Liver (tissue), 9 donors: ENCODE data around the gene TMEM182. TPM values are rescaled to one million over a fixed set of nuclear protein-coding genes. Genes with fewer than 3 reads are reported as not detected.

Experiments used
- DNase-seq: peaks from one replicate; pipeline ENCODE4 v3.0.0-alpha.2; 2017; ENCODE audit warnings: low spot score
- H3K27ac ChIP-seq, 2 donors: one replicate each; pipeline ENCODE4 v1.7.0; 2013; ENCODE audit warnings: inconsistent platforms in 2 of 2, low read length in 2 of 2, control low read depth in 1 of 2, low read depth in 1 of 2, mild to moderate bottlenecking in 1 of 2
- H3K27me3 ChIP-seq, 4 donors: one replicate each; pipeline versions ENCODE4 v1.6.1 to v1.7.0; 2013; ENCODE audit warnings: low read length in 3 of 4, inconsistent platforms in 1 of 4, mild to moderate bottlenecking in 1 of 4, moderate library complexity in 1 of 4; ENCODE audit not compliant: control insufficient read depth in 4 of 4, insufficient read depth in 4 of 4
- H3K36me3 ChIP-seq, 4 donors: one replicate each; pipeline versions ENCODE4 v1.6.1 to v1.7.0; 2013; ENCODE audit warnings: low read length in 3 of 4, mild to moderate bottlenecking in 3 of 4, low read depth in 1 of 4, moderate library complexity in 1 of 4; ENCODE audit not compliant: control insufficient read depth in 4 of 4, insufficient read depth in 3 of 4
- H3K4me1 ChIP-seq, 4 donors: one replicate each; pipeline versions ENCODE4 v1.6.1 to v1.7.0; 2013; ENCODE audit warnings: low read length in 3 of 4, mild to moderate bottlenecking in 3 of 4, moderate library complexity in 1 of 4; ENCODE audit not compliant: control insufficient read depth in 4 of 4, insufficient read depth in 4 of 4
- H3K4me3 ChIP-seq, 3 donors: one replicate each; pipeline versions ENCODE4 v1.6.1 to v1.7.0; 2013; ENCODE audit warnings: low read length in 3 of 3, control low read depth in 1 of 3, low read depth in 1 of 3, mild to moderate bottlenecking in 1 of 3
- H3K9ac ChIP-seq, 2 donors: one replicate each; pipeline ENCODE4 v1.7.0; 2013; ENCODE audit warnings: low read length in 2 of 2, mild to moderate bottlenecking in 2 of 2, moderate library complexity in 2 of 2, control low read depth in 1 of 2, low read depth in 1 of 2
- H3K9me3 ChIP-seq, 4 donors: one replicate each; pipeline versions ENCODE4 v1.6.1 to v1.7.0; 2013; ENCODE audit warnings: low read length in 3 of 4; ENCODE audit not compliant: control insufficient read depth in 4 of 4
- EGR1 ChIP-seq, 2 donors: IDR thresholded peaks; 2 replicates each; pipeline ENCODE4 v1.6.1; 2016 to 2018; ENCODE audit warnings: antibody characterized with exemption in 2 of 2, low read depth in 2 of 2
- HNF4A ChIP-seq, 2 donors: conservative IDR thresholded peaks; 2 replicates each; pipeline ENCODE4 v1.6.1; 2016; ENCODE audit warnings: antibody characterized with exemption in 2 of 2, mild to moderate bottlenecking in 2 of 2
- JUND ChIP-seq, 2 donors: IDR thresholded peaks; 2 replicates each; pipeline ENCODE4 v1.6.1; 2016; ENCODE audit warnings: antibody characterized with exemption in 2 of 2
- RAD21 ChIP-seq, 2 donors: IDR thresholded peaks; 2 replicates each; pipeline ENCODE4 v1.6.1; 2016; ENCODE audit warnings: antibody characterized with exemption in 2 of 2, mild to moderate bottlenecking in 2 of 2
- RXRA ChIP-seq, 2 donors: IDR thresholded peaks; 2 replicates each; pipeline ENCODE4 v1.6.1; 2017 to 2018; ENCODE audit warnings: antibody characterized with exemption in 2 of 2, mild to moderate bottlenecking in 1 of 2
- WGBS: extraction: QIAGEN DNeasy Blood & Tissue Kit; methylation state at CpG from one replicate; pipeline ENCODE4 v1.1.7; 2013; 5-methylcytosine and 5-hydroxymethylcytosine counted together
- polyA plus RNA-seq, 2 donors: library from polyadenylated mRNA; stranded (reverse) in 1 of 2; unstranded in 1 of 2; fragments of 200-250 nt in 1 of 2; fragments of >200 nt in 1 of 2; fragmentation: Nextera tagmentation in 1 of 2; extraction: Ambion mirVana in 1 of 2; gene quantifications; one replicate each; pipeline versions ENCODE4 v1.2.1 to v1.2.3, GENCODE V29; 2013 to 2015
- total RNA-seq, 2 donors: library from RNA; depleted of rRNA; stranded (reverse); fragments of >200 nt; gene quantifications; one replicate each; pipeline ENCODE4 v1.2.3, GENCODE V29; 2014
- TF ChIP-seq, protein P1 (sequence below): fragments of 150-350 bp; IDR thresholded peaks from 2 replicates; pipeline ENCODE4 v1.5.1; 2017; ENCODE audit warnings: improper control_type of control experiment, low read depth, low read length; ENCODE audit not compliant: missing input control
- TF ChIP-seq, protein P2 (sequence below): IDR thresholded peaks from 2 replicates; pipeline ENCODE4 v1.6.1; 2016; ENCODE audit warnings: antibody characterized with exemption
- TF ChIP-seq, protein P3 (sequence below): IDR thresholded peaks from 2 replicates; pipeline ENCODE4 v1.6.1; 2016; ENCODE audit warnings: antibody characterized with exemption
- donor health status: healthy.
- donor health status: healthy.
- donor health status: healthy.
- donor health status: healthy.
- donor health status: healthy.

TMEM182 gene
- total and polyA plus RNA-seq, 4 donors = 2.8 to 12.5 (median 5.1) TPM

DNA sequence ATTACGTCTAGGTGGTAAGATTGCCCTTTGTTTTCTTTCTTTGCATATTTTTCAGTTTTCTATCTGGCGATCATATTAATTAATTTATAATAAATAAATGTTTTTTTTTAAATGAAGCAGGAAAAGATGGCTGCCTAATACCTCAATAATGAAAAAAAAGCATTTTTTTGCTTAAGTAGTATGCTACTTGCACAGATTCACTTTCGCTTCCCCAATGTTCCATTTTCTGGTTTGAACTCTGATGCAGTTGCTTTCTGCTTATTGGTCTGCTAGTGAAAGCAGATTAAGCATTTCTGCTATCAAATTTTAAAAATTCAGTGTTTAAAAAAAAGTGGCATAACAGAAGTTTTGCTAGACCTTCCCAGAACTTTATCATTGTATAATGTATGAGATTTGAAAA, 11.9 kb upstream of the TMEM182 start:
- Histone ChIP-seq H3K27ac (no peak overlapping the region), H3K36me3 (no peaks in the 10 kb centered on the region), H3K4me3 (no peak overlapping the region), H3K27me3 (no peaks in the 10 kb centered on the region), H3K9ac (no peak overlapping the region), H3K4me1 (peaks cover 1 to 11% (median 10%) of the 10 kb centered on the region in 4 donors), H3K9me3 (no peaks in the 10 kb centered on the region)
- TF ChIP-seq, protein P1, sequence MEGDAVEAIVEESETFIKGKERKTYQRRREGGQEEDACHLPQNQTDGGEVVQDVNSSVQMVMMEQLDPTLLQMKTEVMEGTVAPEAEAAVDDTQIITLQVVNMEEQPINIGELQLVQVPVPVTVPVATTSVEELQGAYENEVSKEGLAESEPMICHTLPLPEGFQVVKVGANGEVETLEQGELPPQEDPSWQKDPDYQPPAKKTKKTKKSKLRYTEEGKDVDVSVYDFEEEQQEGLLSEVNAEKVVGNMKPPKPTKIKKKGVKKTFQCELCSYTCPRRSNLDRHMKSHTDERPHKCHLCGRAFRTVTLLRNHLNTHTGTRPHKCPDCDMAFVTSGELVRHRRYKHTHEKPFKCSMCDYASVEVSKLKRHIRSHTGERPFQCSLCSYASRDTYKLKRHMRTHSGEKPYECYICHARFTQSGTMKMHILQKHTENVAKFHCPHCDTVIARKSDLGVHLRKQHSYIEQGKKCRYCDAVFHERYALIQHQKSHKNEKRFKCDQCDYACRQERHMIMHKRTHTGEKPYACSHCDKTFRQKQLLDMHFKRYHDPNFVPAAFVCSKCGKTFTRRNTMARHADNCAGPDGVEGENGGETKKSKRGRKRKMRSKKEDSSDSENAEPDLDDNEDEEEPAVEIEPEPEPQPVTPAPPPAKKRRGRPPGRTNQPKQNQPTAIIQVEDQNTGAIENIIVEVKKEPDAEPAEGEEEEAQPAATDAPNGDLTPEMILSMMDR = no peak
- TF ChIP-seq JUND (IDR thresholded peaks at IDR 0.05) = no peak
- no peak for DNase-seq
- 87% methylated on average over 3 of the region's 3 CpGs for WGBS

DNA sequence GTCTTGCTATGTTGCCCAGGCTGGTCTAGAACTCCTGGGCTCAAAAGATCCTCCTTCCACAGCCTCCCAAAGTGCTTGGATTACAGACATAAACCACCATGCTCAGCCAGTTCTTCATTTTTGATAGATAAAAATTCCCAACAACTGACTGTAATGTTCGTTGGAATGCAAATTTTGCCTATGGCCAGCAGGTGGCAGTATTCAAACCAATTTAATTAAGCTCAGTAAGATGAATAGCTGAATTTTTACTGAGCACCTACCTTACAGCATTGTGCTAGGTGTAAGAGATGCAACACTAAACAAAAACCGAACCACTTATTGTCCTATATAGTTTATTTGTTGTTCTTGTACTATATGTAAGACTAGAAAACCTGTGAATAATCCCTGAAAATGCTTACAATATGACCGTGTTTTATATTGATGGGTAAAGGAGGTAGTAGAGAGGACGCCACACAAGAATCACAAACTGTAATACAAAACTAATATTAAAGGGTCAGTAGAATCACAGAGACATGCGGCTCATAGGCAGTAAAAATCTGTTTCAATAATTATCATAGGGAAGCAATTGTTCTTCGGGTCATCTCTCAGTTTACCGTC, 8.2 kb upstream of the TMEM182 start:
- H3K4me3 ChIP-seq = no peak overlapping the region
- DNase-seq = no peak
- 69% methylated on average over 7 of the region's 7 CpGs for WGBS
- H3K27me3 ChIP-seq = no peaks in the 10 kb centered on the region
- TF ChIP-seq HNF4A (conservative IDR thresholded peaks at IDR 0.05) = no peak
- TF ChIP-seq RAD21 (IDR thresholded peaks at IDR 0.05) = peak; percentile 89 to 92
- TF ChIP-seq EGR1 (IDR thresholded peaks at IDR 0.05; ENCODE audit: low read depth in 2 of 2) = no peak
- TF ChIP-seq, protein P1 = peak; percentile 87
- TF ChIP-seq RXRA (IDR thresholded peaks at IDR 0.05) = peak in 1 of 2 donors; percentile 4
- no peaks in the 10 kb centered on the region for H3K9me3 ChIP-seq
- H3K27ac ChIP-seq = no peak overlapping the region
- no peaks in the 10 kb centered on the region for H3K36me3 ChIP-seq
- H3K4me1 ChIP-seq = peaks cover 1 to 21% (median 12%) of the 10 kb centered on the region in 4 donors
- H3K9ac ChIP-seq = peak overlapping the region in 1 of 2 donors; percentile 24

DNA sequence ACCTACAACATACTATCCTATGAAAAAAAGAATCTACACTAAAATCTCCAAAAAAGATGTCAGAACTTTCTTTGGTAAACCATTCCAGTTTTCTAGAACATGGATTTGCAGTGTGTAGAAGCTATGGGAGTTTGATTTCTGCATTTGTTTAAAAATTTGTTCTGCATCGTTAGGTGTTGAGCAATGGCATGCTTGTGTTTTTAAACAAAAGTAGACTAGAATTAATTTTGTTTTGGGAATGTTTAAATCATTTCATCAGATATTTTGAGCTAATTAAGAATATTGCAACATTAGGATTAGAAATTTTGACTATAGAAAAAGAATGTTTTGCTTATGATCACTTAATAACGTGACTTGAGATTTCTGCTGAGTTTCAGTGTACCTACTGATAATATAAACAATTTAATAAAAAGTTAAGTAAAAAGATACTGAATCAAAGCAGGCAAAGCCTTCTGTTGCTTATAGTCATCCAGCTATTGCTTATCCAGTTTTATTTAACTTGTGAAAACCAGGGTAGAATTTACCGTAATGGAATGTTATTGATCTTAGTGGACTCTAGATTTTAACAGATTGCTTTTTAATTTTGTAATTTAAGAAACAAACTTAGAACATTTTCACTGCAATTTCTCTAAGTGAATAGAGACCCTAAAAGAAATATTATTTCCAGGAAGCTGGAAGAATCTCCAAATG, 7.2 kb upstream of the TMEM182 start:
- H3K4me1 ChIP-seq = peaks cover 1 to 21% (median 12%) of the 10 kb centered on the region in 4 donors
- 46% methylated on average over 3 of the region's 3 CpGs for WGBS
- no peak for TF ChIP-seq EGR1 (IDR thresholded peaks at IDR 0.05; ENCODE audit: low read depth in 2 of 2)
- TF ChIP-seq, protein P2, sequence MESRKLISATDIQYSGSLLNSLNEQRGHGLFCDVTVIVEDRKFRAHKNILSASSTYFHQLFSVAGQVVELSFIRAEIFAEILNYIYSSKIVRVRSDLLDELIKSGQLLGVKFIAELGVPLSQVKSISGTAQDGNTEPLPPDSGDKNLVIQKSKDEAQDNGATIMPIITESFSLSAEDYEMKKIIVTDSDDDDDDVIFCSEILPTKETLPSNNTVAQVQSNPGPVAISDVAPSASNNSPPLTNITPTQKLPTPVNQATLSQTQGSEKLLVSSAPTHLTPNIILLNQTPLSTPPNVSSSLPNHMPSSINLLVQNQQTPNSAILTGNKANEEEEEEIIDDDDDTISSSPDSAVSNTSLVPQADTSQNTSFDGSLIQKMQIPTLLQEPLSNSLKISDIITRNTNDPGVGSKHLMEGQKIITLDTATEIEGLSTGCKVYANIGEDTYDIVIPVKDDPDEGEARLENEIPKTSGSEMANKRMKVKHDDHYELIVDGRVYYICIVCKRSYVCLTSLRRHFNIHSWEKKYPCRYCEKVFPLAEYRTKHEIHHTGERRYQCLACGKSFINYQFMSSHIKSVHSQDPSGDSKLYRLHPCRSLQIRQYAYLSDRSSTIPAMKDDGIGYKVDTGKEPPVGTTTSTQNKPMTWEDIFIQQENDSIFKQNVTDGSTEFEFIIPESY = no peak
- TF ChIP-seq HNF4A (conservative IDR thresholded peaks at IDR 0.05) = peak in 1 of 2 donors; percentile 14
- TF ChIP-seq, protein P3, sequence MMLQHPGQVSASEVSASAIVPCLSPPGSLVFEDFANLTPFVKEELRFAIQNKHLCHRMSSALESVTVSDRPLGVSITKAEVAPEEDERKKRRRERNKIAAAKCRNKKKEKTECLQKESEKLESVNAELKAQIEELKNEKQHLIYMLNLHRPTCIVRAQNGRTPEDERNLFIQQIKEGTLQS = no peak

More for the DNA sequence above, 7.2 kb upstream of the TMEM182 start:
- Histone ChIP-seq H3K9ac (peak overlapping the region in 1 of 2 donors; percentile 54), H3K9me3 (no peaks in the 10 kb centered on the region), H3K36me3 (no peaks in the 10 kb centered on the region), H3K27ac (peak overlapping the region in 1 of 2 donors; percentile 27), H3K27me3 (no peaks in the 10 kb centered on the region), H3K4me3 (no peak overlapping the region)
- no peak for DNase-seq
